HL-60 (cell line): Measurements from ENCODE around the gene TXLNA.

Experiments
- DNase-seq, 2 experiments: peaks; one replicate each; pipeline ENCODE4 v3.0.0-alpha.2; 2010 to 2020; ENCODE audit warnings: low read depth in 1 of 2, low spot score in 1 of 2
- H3K27ac ChIP-seq: fragments of 250-450 bp; sonication (Bioruptor Pico); replicated peaks from 2 replicates; pipeline ENCODE4 v1.5.1; 2020; ENCODE audit warnings: mild to moderate bottlenecking, moderate library complexity
- H3K27me3 ChIP-seq: fragments of 250-450 bp; sonication (Bioruptor Pico); 2 replicates; pipeline ENCODE4 v1.5.1; 2021; ENCODE audit warnings: mild to moderate bottlenecking, moderate library complexity; ENCODE audit not compliant: insufficient read depth, poor library complexity, severe bottlenecking
- H3K4me3 ChIP-seq: replicated peaks from 2 replicates; pipeline ENCODE4 v1.5.1; 2011; ENCODE audit warnings: mild to moderate bottlenecking, control low read depth, low read length; ENCODE audit not compliant: insufficient read depth
- GABPA ChIP-seq: IDR thresholded peaks from 2 replicates; pipeline ENCODE4 v1.6.1; 2012; ENCODE audit warnings: low read depth
- POLR2AphosphoS5 ChIP-seq: IDR thresholded peaks from 2 replicates; pipeline ENCODE4 v1.6.1; 2012; ENCODE audit warnings: low read depth
- SPI1 ChIP-seq: IDR thresholded peaks from 2 replicates; pipeline ENCODE4 v1.6.1; 2012; ENCODE audit warnings: low read depth, mild to moderate bottlenecking, borderline replicate concordance
- TF ChIP-seq, protein P1 (sequence below): IDR thresholded peaks from one replicate; pipeline ENCODE4 v1.5.1; 2011; ENCODE audit warnings: low read length, control low read depth, inconsistent platforms; ENCODE audit not compliant: insufficient read depth
- TF ChIP-seq, protein P2 (sequence below): IDR thresholded peaks from 2 replicates; pipeline ENCODE4 v1.6.1; 2012; ENCODE audit warnings: low read depth; ENCODE audit not compliant: insufficient replicate concordance

TXLNA gene

GRCh38 chr1:32182060-32182459, 2.6 kb downstream of the TXLNA start:
- no peaks in the 10 kb centered on the region for H3K27me3 ChIP-seq
- H3K4me3 ChIP-seq = no peak overlapping the region
- no peak overlapping the region for H3K27ac ChIP-seq
- TF ChIP-seq, protein P1, sequence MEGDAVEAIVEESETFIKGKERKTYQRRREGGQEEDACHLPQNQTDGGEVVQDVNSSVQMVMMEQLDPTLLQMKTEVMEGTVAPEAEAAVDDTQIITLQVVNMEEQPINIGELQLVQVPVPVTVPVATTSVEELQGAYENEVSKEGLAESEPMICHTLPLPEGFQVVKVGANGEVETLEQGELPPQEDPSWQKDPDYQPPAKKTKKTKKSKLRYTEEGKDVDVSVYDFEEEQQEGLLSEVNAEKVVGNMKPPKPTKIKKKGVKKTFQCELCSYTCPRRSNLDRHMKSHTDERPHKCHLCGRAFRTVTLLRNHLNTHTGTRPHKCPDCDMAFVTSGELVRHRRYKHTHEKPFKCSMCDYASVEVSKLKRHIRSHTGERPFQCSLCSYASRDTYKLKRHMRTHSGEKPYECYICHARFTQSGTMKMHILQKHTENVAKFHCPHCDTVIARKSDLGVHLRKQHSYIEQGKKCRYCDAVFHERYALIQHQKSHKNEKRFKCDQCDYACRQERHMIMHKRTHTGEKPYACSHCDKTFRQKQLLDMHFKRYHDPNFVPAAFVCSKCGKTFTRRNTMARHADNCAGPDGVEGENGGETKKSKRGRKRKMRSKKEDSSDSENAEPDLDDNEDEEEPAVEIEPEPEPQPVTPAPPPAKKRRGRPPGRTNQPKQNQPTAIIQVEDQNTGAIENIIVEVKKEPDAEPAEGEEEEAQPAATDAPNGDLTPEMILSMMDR = no peak
- TF ChIP-seq POLR2AphosphoS5 (no peak), GABPA (no peak), SPI1 (no peak)
- TF ChIP-seq, protein P2, sequence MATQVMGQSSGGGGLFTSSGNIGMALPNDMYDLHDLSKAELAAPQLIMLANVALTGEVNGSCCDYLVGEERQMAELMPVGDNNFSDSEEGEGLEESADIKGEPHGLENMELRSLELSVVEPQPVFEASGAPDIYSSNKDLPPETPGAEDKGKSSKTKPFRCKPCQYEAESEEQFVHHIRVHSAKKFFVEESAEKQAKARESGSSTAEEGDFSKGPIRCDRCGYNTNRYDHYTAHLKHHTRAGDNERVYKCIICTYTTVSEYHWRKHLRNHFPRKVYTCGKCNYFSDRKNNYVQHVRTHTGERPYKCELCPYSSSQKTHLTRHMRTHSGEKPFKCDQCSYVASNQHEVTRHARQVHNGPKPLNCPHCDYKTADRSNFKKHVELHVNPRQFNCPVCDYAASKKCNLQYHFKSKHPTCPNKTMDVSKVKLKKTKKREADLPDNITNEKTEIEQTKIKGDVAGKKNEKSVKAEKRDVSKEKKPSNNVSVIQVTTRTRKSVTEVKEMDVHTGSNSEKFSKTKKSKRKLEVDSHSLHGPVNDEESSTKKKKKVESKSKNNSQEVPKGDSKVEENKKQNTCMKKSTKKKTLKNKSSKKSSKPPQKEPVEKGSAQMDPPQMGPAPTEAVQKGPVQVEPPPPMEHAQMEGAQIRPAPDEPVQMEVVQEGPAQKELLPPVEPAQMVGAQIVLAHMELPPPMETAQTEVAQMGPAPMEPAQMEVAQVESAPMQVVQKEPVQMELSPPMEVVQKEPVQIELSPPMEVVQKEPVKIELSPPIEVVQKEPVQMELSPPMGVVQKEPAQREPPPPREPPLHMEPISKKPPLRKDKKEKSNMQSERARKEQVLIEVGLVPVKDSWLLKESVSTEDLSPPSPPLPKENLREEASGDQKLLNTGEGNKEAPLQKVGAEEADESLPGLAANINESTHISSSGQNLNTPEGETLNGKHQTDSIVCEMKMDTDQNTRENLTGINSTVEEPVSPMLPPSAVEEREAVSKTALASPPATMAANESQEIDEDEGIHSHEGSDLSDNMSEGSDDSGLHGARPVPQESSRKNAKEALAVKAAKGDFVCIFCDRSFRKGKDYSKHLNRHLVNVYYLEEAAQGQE = no peak
- DNase-seq = no peak

DNA sequence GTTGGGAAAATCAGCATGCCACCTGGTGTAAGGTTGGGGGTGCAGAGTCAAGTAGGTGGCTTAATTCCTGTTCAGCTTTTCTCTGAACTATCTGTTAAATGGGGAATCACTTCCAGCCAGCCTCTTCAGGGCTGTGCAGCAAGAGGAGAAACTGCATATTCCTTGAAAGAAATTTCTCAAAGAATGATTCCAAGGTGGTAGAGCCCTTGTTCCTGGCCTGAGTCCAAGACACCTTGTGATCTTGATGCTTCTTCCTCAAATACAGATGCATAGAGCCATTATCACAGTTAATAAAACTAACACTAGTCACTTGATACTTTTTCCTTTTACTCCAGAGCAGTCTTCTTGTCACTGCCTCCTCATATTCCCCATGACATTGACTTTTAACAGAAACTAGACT, 5.2 kb downstream of the TXLNA start:
- TF ChIP-seq GABPA (no peak), POLR2AphosphoS5 (no peak), SPI1 (no peak)
- TF ChIP-seq, protein P1 = no peak
- TF ChIP-seq, protein P2 = no peak
- Histone ChIP-seq H3K27ac (no peak overlapping the region), H3K4me3 (no peak overlapping the region), H3K27me3 (no peaks in the 10 kb centered on the region)
- DNase-seq = peak in 1 of 2 experiments; percentile 23

- DNase-seq = no peak
- peak overlapping the region; percentile 38 for H3K27ac ChIP-seq
- H3K4me3 ChIP-seq = no peak overlapping the region
- TF ChIP-seq, protein P1 = no peak
- TF ChIP-seq, protein P2 = no peak
- no peak for TF ChIP-seq POLR2AphosphoS5
- no peak for TF ChIP-seq GABPA
- TF ChIP-seq SPI1 = no peak
- H3K27me3 ChIP-seq = no peaks in the 10 kb centered on the region
Observed at GRCh38 chr1:32186077-32186476, 6.6 kb downstream of the TXLNA start.
